ENCODE measurements around the gene PCDHGA6.

DNA sequence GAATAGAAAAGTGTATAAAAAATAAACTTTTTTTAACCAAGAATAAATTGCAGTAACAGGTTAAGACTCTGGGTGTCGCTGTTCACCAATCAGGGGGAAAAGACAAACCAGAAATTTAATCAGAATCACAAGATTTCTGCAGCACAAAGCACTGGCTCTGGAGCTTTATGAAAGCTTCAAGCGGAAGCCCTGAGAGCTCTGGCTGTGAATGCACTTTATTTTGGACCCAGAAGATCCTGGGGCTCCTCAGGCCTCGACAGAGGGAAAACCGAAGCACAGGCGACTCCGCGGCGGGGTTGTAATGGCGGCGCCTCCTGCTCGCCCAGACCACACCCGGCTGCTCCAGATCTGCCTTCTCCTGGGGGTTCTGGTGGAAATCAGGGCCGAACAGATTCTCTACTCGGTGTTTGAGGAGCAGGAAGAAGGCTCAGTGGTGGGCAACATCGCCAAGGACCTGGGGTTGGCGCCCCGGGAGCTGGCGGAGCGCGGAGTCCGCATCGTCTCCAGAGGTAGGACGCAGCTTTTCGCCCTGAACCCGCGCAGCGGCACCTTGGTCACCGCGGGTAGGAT, 18.7 kb upstream of the PCDHGA6 start, which contains the start of gene PCDHGA4:
- TF ChIP-seq HOXD13 (CRISPR knock-in tag; IDR thresholded peaks at IDR 0.05; ENCODE audit: borderline replicate concordance) = no peak
- TF ChIP-seq, protein P1, sequence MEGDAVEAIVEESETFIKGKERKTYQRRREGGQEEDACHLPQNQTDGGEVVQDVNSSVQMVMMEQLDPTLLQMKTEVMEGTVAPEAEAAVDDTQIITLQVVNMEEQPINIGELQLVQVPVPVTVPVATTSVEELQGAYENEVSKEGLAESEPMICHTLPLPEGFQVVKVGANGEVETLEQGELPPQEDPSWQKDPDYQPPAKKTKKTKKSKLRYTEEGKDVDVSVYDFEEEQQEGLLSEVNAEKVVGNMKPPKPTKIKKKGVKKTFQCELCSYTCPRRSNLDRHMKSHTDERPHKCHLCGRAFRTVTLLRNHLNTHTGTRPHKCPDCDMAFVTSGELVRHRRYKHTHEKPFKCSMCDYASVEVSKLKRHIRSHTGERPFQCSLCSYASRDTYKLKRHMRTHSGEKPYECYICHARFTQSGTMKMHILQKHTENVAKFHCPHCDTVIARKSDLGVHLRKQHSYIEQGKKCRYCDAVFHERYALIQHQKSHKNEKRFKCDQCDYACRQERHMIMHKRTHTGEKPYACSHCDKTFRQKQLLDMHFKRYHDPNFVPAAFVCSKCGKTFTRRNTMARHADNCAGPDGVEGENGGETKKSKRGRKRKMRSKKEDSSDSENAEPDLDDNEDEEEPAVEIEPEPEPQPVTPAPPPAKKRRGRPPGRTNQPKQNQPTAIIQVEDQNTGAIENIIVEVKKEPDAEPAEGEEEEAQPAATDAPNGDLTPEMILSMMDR (tag by site-specific recombination; IDR thresholded peaks at IDR 0.05) = no peak
- no peak for TF ChIP-seq ZNF114 (tag by site-specific recombination; IDR thresholded peaks at IDR 0.05)
- TF ChIP-seq REPIN1 (tag by site-specific recombination; IDR thresholded peaks at IDR 0.05; ENCODE audit: low read depth) = no peak
- no peak for TF ChIP-seq ZNF138 (tag by site-specific recombination; IDR thresholded peaks at IDR 0.05; ENCODE audit: borderline replicate concordance)
- peak; percentile 21 for TF ChIP-seq ZNF654 (tag by site-specific recombination; IDR thresholded peaks at IDR 0.05; ENCODE audit: low read depth)
- no peak for TF ChIP-seq YY1 (tag by site-specific recombination; IDR thresholded peaks at IDR 0.05)
- no peak for TF ChIP-seq TCF7L2 (IDR thresholded peaks at IDR 0.05; ENCODE audit: borderline replicate concordance, low read depth, low read length)

Data from HEK293 (cell line).